Heart left ventricle (tissue), 16 donors: ENCODE results near the gene MCTP1. TPM values are rescaled to one million over a fixed set of nuclear protein-coding genes. Genes with fewer than 3 reads are reported as not detected.

Experiments
- ATAC-seq, 4 donors: fragments of 200-7000 bp; cut with Tn5 transposase; one replicate each; pipeline ENCODE4 v1.9.1; 2020 to 2022; ENCODE audit warnings: moderate library complexity in 4 of 4, mild to moderate bottlenecking in 3 of 4, moderate number of reproducible peaks in 1 of 4
- DNase-seq, 5 donors: peaks; one replicate each; pipeline ENCODE4 v3.0.0-alpha.2; 2020
- H3K27ac ChIP-seq, 12 donors: fragments of 200-600 bp; sonication (generic) in 4 of 12; one replicate each; pipeline versions ENCODE4 v1.5.0 to v1.8.0; 2016 to 2022; ENCODE audit warnings: mild to moderate bottlenecking in 2 of 12
- H3K27me3 ChIP-seq, 9 donors: fragments of 200-600 bp; sonication (generic) in 2 of 9; one replicate each; pipeline versions ENCODE4 v1.5.1 to v1.8.0; 2016 to 2022; ENCODE audit warnings: mild to moderate bottlenecking in 3 of 9
- H3K36me3 ChIP-seq, 9 donors: fragments of 200-600 bp; sonication (generic) in 2 of 9; one replicate each; pipeline versions ENCODE4 v1.5.0 to v1.8.0; 2018 to 2022; ENCODE audit warnings: mild to moderate bottlenecking in 2 of 9
- H3K4me1 ChIP-seq, 12 donors: fragments of 200-600 bp; sonication (generic) in 4 of 12; one replicate each; pipeline versions ENCODE4 v1.5.0 to v1.8.0; 2016 to 2022; ENCODE audit warnings: mild to moderate bottlenecking in 3 of 12
- H3K4me3 ChIP-seq, 12 donors: fragments of 200-600 bp; sonication (generic) in 4 of 12; one replicate each; pipeline versions ENCODE4 v1.5.0 to v1.8.0; 2017 to 2022; ENCODE audit warnings: mild to moderate bottlenecking in 9 of 12, moderate library complexity in 4 of 12
- H3K9me3 ChIP-seq, 12 donors: fragments of 200-600 bp; sonication (generic) in 4 of 12; one replicate each; pipeline versions ENCODE4 v1.5.0 to v1.8.0; 2016 to 2022; ENCODE audit warnings: mild to moderate bottlenecking in 1 of 12
- POLR2A ChIP-seq, 2 donors: fragments of 450-650 bp; IDR thresholded peaks; one replicate each; pipeline ENCODE4 v1.6.1; 2017; ENCODE audit warnings: antibody characterized with exemption in 2 of 2, mild to moderate bottlenecking in 2 of 2, moderate library complexity in 2 of 2
- WGBS, 4 donors: extraction: QIAGEN DNeasy Blood & Tissue Kit in 2 of 4; methylation state at CpG; one replicate each; pipeline versions ENCODE4 v1.1.5 to v1.1.7; 2013 to 2018; 5-methylcytosine and 5-hydroxymethylcytosine counted together
- intact Hi-C, 10 donors: fragments of 100-400 bp; cut with DNase I; formaldehyde crosslinking; loops; one replicate each; pipeline versions ENCODE4 v1.11.1 to v1.14.2; 2022
- polyA plus RNA-seq, 2 donors: library from polyadenylated mRNA; stranded (reverse); fragments of 200-250 nt; gene quantifications; one replicate each; pipeline ENCODE4 v1.2.3, GENCODE V29; 2013
- total RNA-seq, 9 donors: library from RNA; depleted of rRNA in 2 of 9; stranded (reverse); fragments of >200 nt in 2 of 9; fragmentation: NEBNext Ultra II Directional in 3 of 9; extraction: Animal tissue kit (Norgen Biotek cat#: 25700) in 3 of 9; gene quantifications; one replicate each; pipeline versions ENCODE4 v1.1.0 to v1.2.4, GENCODE V29; 2016 to 2023
- TF ChIP-seq, protein P1 (sequence below), 12 donors: fragments of 200-600 bp; sonication (generic) in 4 of 12; IDR thresholded peaks; one replicate each; pipeline versions ENCODE4 v1.5.0 to v1.8.0; 2018 to 2022; ENCODE audit warnings: antibody characterized with exemption in 12 of 12, mild to moderate bottlenecking in 5 of 12
- donor health status: ischemic (EF 13 %, LVEDD 7.1; RV severe dilation, severe dysfunction).
- donor health status: healthy with polysubstance abuse.
- donor health status: DM: no; HTN: yes; CAD: no.
- donor health status: DM: no; HTN: no; CAD: no.
- donor health status: ischemic (EF 25% LVEDD 6.9; RV normal size, moderate dysfunction).
- donor health status: ischemic (EF 25% LVEDD 5.7; RV mildly dilated, moderate dysfunction).
- donor health status: healthy.
- donor health status: DM: yes; HTN: yes; CAD: no.
- donor health status: ischemic (EF 35%, LVEDD 5.7; RV mildly dilated, moderate dysfunction).
- donor health status: nonischemic (EF 11% LVEDD 7.7; RV severe dilation, severe dysfunction).
- donor health status: DM: yes; HTN: yes; CAD: no.
- donor health status: PGD.
- donor health status: ischemic (EF 29% LVEDD 5.4; RV normal size, mild dysfunction).
- donor health status: nonischemic (EF 23%, LVEDD 6.1; RV moderate dilation, normal function).

Gene MCTP1
- total and polyA plus RNA-seq, 11 donors, result 0.91 to 28.4 (median 6.1) TPM

DNA sequence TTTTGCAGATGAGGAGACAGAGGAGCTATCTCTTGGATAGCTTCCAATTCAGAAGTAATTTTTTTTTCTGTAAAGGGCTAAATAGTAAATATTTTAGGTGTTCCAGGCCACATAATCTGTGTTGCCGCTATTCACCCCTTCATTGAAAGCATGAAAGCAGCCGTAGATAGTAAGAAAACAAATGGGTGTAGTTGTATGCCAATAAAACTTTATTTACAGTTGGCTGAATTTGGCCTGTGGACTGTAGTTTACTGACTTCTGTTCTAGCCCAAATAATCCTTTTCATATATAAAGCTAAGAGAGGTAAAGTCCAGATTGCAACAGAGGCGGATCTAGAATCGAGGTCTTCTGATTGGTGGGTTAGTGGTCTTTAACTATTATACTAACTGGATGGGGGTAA, 537.5 kb downstream of the MCTP1 start:
- ATAC-seq (no peak), DNase-seq (no peak)
- intact Hi-C loops, result no loop called here
- H3K27me3 ChIP-seq, result no peaks in the 10 kb centered on the region
- H3K9me3 ChIP-seq, result no peaks in the 10 kb centered on the region
- no peak overlapping the region for H3K4me3 ChIP-seq
- H3K36me3 ChIP-seq, result no peaks in the 10 kb centered on the region
- 73 to 98% (median 88%) methylated on average over 4 of the region's 4 CpGs for WGBS, 4 donors
- no peak overlapping the region for H3K27ac ChIP-seq
- TF ChIP-seq, protein P1, sequence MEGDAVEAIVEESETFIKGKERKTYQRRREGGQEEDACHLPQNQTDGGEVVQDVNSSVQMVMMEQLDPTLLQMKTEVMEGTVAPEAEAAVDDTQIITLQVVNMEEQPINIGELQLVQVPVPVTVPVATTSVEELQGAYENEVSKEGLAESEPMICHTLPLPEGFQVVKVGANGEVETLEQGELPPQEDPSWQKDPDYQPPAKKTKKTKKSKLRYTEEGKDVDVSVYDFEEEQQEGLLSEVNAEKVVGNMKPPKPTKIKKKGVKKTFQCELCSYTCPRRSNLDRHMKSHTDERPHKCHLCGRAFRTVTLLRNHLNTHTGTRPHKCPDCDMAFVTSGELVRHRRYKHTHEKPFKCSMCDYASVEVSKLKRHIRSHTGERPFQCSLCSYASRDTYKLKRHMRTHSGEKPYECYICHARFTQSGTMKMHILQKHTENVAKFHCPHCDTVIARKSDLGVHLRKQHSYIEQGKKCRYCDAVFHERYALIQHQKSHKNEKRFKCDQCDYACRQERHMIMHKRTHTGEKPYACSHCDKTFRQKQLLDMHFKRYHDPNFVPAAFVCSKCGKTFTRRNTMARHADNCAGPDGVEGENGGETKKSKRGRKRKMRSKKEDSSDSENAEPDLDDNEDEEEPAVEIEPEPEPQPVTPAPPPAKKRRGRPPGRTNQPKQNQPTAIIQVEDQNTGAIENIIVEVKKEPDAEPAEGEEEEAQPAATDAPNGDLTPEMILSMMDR (IDR thresholded peaks at IDR 0.05), result no peak
- no peak for TF ChIP-seq POLR2A (IDR thresholded peaks at IDR 0.05)
- peaks cover 0 to 6% (median 0%) of the 10 kb centered on the region in 12 donors for H3K4me1 ChIP-seq

DNA sequence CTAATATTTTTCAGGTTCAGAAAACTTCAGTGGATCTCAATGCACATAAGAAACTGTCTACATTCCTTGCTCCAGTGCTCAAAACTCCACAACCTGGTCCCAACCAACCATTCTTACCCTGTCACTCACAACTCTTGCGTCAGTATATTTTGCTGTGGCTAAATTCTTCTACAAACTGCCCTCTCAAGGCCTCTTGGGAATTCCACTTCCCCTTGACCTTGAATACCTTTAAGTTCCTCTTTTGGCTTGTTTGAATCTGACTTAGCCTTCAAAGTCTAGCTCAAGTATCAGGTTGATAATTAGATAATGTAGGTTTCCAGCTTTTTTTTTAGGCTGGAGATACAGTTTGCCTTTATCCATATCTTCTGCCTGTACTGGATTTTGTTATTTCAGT, 538.2 kb downstream of the MCTP1 start:
- no peak for TF ChIP-seq POLR2A (IDR thresholded peaks at IDR 0.05)
- TF ChIP-seq, protein P1 (IDR thresholded peaks at IDR 0.05), result no peak
- Histone ChIP-seq H3K4me1 (peaks cover 0 to 6% (median 0%) of the 10 kb centered on the region in 12 donors), H3K27ac (no peak overlapping the region), H3K27me3 (no peaks in the 10 kb centered on the region), H3K36me3 (no peaks in the 10 kb centered on the region), H3K9me3 (no peaks in the 10 kb centered on the region), H3K4me3 (no peak overlapping the region)
- ATAC-seq (no peak), DNase-seq (no peak)
- intact Hi-C loops, result no loop called here
- whole genome bisulfite sequencing, 4 donors, result 39 to 63% (median 56%) methylated on average over 1 of the region's 1 CpG

DNA sequence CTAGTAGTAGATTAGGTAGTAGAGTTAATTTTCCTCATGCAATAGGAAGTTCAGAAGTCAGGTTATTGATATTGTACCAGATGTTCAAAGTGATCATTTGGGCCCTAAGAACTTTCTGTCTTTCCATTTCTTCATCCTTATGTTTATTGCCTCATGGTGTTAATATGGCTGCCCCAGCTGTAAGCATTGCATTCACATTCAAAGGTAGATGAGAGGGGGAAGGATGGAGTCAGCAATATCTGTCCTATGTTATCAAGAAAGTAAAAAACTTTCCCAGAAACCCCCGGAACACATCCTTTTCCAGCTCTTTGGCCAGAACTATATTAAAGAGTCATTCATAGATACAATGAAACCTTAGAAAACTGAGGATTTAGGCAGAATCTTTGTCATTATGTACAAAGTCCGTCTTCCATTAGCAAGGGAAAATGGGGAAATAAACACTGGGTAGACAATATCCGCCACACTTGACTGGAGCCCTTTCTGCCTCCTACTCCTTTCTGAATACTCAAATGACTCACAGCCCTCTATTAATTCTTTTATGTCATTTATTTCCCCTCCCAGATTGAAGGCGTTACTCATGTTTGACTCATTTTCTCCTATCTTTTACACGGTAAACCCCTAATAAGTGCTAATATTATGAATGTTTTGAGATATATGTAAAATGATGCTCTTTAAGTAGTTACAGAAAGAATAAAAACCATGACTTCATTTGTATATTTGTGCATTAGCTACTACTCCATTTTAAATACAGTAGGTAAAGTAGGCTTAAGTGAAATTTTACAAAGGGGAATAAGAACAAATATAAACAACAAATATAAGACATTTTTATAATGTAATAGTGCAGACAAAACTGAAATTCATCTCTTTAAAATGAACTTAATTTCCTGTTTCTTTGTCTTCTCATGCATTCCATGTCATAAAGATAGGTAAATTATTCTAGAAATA, 538.8 kb downstream of the MCTP1 start:
- Histone ChIP-seq H3K9me3 (no peaks in the 10 kb centered on the region), H3K27me3 (no peaks in the 10 kb centered on the region), H3K4me3 (no peak overlapping the region), H3K4me1 (peaks cover 0 to 6% (median 0%) of the 10 kb centered on the region in 12 donors), H3K36me3 (no peaks in the 10 kb centered on the region), H3K27ac (no peak overlapping the region)
- ATAC-seq (no peak), DNase-seq (no peak)
- intact Hi-C loops, result no loop called here
- 68 to 91% (median 84%) methylated on average over 5 of the region's 5 CpGs for WGBS, 4 donors
- TF ChIP-seq POLR2A (IDR thresholded peaks at IDR 0.05), result no peak
- TF ChIP-seq, protein P1 (IDR thresholded peaks at IDR 0.05), result no peak

DNA sequence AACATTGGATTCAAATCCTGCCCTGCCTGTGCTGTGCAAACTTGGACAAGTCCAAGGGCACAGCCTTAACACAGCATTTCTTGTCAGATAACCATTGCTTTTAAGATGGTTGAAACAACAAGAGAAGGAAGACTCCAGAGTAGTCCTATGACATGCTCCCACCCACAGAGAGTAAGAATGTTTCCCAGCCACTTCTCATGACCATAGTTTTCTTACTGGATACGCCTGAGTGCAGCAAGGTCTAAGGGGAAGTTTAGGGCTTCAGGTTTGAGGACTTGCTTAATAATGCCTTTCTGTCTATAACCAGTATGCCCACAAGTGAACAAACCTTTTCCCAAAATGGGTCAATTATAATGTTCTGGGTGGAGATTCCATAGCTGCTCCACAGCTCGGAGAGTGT, 540.0 kb downstream of the MCTP1 start:
- 64 to 92% (median 90%) methylated on average over 2 of the region's 2 CpGs for WGBS, 4 donors
- no peak overlapping the region for H3K27ac ChIP-seq
- H3K4me1 ChIP-seq, result peaks cover 0 to 6% (median 0%) of the 10 kb centered on the region in 12 donors
- intact Hi-C loops, result no loop called here
- no peak for DNase-seq
- ATAC-seq, result no peak
- H3K9me3 ChIP-seq, result no peaks in the 10 kb centered on the region
- no peaks in the 10 kb centered on the region for H3K27me3 ChIP-seq
- H3K36me3 ChIP-seq, result no peaks in the 10 kb centered on the region
- TF ChIP-seq, protein P1 (IDR thresholded peaks at IDR 0.05), result no peak
- no peak for TF ChIP-seq POLR2A (IDR thresholded peaks at IDR 0.05)
- H3K4me3 ChIP-seq, result no peak overlapping the region
